Activated T-cell treated with anti-CD3 and anti-CD28 coated beads for 4 hours (primary cell): Measurements from ENCODE around the gene TMEM256.

Experiments
- DNase-seq: peaks from one replicate; pipeline ENCODE4 v3.0.0-alpha.2; 2020

TMEM256 gene

DNA sequence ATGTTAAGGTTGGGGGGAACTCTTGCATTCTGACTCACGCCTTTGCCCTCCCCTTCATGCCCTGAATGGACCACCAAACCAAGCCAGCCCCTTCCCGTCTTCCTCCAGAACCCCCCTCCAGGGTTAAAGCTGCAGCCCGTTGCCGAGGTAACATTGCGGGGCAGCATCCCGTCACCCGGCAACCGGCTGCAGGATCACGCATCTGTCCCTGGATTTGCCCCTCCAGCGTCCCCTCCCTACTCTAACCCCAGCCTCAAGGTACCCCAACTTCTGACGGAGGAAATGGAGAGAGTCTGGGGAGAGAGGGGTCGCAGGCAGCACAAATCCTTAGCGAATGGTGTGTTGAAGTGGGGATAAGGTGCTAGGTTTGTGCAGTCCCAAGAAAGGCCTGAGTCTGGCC, 3.2 kb upstream of the TMEM256 start:
- DNase-seq, result no peak

DNA sequence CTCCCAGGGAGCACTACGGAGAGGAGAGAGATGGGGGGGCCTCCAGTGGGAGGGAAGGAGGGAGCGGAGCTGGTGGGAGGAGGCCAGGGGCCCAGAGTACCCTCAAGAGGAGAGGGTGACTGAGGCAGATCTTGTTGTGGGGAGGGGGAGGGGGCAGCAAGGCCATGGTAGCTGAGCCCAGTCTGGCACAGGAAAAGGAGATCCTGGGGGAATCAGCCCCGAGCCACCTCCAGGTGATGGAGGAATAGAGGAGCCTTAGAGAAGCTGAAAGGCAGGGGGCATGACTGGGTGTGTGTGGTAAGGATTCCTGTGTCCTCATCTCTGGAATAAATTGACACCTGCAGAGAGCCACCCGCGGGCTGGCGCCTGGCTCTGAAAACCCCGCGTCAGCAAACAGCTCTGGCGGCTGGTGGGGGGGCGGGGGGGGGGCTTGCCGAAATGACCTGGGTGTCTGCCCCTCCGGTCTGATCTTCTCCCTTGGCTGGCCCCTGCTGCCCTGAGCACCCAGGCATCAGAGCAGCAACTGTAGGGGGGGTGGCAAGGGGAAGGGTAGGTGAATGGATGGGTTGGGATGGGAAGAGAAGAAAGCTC, 2.4 kb upstream of the TMEM256 start:
- no peak for DNase-seq

DNA sequence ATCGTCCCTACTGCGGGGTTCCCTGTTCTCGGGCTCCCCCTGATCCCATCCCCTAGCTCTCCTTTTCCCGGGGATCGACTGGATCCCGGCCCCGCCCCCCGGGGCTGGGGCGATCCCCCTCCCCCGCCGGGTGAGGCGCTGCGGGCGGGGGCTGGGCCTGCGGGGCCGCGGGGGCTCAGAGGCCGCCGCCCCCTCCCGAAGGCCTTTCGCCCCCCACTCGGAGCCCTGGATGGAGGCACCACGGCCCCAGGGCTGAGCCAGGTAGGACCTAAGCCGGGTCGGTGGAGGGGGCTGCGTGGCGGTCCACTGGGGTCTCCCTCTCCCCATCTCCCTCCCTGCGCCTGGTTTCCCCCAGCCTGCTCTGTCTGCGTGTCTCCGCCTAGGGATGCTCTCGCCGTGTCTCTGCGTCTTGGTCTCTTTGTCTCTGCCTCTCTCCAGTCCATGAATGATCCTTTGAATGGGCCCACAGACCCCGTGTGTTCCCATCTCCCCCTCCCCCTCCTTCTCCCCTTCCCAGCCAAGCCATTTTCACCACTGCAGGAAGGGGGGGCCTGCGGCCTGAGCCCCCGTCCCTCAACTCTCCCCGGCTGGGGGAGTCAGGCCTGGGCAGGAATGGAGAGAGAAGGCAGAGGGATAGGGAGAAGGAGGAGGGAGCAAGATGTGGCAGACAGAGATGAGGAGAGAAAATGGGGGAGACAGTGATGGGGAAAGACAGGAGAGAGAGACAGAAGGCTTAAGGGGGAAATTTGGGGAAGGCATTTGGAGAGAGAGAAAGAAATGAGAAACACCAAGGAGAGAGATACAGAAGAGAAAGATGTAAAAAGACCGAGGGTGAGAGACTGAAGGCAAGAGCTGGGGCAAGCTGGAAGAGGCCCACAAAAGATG, 1.7 kb upstream of the TMEM256 start:
- no peak for DNase-seq

- no peak for DNase-seq
These were observed 946 bp upstream of the TMEM256 start for GRCh38 chr17:7404737-7405349.

DNA sequence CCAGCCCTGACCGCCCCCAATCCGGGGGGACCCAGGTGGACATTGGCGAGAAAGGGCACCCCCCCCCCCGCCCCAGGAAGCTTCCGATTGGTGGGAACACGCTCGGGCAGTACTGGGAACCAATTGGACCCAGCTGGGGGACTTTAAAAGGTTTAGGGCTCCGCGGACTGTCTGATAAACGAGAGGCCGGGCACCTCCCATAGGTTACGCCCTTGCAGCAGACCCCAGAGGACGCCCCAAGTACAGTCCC, 245 bp downstream of the TMEM256 start:
- DNase-seq, result no peak

DNA sequence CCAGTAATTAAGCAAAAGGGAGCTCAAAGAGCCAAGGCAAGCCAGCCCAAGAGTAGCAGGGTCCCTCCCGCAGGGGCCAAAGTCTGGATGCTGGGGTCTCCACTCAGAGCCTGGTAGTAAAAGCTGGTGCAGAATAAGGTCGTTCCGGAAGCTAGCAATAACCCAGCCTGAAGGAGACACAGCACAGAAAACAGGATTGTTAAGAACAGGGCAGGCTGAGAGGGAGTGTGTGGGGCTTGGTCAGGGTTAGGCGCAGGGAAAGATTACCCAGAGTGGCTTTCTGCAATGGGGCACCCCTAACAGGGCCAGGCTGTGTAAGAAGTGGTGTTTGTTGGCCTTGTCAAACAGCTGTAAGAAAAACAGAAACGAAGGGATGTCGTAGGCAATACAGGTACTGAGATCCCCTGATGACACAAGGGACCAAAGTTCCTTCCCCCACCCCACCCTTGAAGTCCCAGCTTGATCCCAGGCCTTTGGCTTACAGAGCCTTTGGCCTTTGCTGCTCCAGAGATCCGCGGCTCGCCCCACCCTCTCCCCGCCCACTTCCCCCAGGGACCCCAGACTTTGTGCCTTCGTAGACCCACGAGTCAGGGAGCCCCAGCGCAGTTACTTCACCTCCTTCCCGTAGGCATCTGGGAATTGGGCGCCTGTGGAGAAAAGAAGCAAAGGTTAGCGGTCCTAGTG, 712 bp downstream of the TMEM256 start:
- DNase-seq, result peak; percentile 9

DNA sequence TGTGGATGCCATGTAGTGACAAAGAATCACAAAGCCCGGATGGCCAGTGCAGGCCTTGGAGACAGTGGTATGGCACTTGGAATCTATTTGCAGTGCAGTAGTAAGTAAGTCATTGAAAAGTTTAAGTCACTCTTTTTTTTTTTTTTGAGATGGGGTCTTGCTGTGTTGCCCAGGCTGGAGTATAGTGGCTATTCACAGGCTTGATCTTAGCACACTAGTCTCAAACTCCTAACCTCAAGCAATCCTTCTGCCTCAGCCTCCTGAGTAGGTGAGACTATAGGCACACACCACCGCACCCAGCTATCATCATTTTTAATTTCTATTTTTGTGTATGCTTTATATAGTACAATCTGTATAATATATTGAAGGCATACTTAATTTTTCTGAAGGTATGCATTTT, 5.3 kb downstream of the TMEM256 start:
- DNase-seq, result no peak

DNA sequence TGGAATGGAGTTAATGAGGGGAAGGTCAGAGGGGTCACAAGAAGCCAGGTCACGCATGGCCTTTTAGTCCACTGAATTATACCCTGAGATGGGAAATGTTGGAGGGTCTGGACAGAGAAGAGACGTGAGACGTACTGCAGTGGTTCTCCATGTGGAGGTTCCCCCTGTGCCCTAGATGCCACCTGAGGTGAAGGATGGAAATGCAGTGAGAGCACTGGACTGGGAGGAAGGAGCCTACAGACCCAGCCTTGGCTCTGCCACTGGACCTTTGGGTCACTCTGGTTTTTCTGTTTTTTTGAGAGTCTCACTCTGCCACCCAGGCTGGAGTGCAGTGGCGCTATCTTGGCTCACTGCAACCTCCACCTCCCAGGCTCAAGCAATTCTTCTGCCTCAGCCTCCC, 7.8 kb downstream of the TMEM256 start:
- DNase-seq, result no peak

DNA sequence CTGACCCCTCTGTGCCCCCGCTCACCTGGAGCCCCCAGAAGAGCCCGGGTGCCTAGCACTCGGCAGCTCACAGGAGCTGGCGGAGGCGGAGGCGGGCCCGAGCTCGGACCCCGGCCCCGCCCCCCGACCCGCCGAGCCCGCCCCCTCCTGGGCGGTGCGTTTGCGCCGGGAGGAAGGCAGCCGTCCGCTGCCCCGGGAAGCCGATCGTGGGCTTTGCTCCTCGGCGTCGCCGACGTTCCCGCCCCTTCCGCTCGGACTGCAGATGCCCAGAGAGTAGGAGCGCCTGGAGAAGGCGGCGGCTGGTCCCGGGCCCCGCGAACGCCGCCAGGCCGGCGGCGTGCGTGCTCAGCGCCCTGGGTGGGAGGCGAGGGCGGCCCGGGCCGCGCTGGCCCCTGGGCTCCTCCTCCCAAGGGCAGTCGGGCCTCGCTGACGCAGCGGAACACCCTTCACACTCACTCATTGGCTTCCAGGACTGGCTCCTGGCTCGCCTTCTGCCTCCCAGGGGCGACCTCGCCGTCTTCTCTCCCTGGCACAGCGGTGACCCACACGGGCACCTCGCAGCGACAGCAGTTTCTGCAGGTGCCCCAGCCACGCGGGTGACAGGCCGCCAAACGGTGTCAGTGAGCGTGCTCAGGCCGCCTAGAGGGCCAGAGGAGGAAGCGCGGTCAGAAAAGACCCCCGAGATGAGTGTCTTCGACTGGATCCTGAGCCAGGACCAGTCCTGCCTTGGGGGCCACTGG, 9.3 kb downstream of the TMEM256 start, which contains the start of gene PLSCR3:
PLSCR3 (minus strand) TSS at position 74 of the 740 bp plus-strand sequence. CDS start 415 bp downstream, outside the sequence.
- peak; percentile 76 for DNase-seq

- DNase-seq, result peak; percentile 16
These were observed 10.1 kb downstream of the TMEM256 start for GRCh38 chr17:7393613-7394451.

DNA sequence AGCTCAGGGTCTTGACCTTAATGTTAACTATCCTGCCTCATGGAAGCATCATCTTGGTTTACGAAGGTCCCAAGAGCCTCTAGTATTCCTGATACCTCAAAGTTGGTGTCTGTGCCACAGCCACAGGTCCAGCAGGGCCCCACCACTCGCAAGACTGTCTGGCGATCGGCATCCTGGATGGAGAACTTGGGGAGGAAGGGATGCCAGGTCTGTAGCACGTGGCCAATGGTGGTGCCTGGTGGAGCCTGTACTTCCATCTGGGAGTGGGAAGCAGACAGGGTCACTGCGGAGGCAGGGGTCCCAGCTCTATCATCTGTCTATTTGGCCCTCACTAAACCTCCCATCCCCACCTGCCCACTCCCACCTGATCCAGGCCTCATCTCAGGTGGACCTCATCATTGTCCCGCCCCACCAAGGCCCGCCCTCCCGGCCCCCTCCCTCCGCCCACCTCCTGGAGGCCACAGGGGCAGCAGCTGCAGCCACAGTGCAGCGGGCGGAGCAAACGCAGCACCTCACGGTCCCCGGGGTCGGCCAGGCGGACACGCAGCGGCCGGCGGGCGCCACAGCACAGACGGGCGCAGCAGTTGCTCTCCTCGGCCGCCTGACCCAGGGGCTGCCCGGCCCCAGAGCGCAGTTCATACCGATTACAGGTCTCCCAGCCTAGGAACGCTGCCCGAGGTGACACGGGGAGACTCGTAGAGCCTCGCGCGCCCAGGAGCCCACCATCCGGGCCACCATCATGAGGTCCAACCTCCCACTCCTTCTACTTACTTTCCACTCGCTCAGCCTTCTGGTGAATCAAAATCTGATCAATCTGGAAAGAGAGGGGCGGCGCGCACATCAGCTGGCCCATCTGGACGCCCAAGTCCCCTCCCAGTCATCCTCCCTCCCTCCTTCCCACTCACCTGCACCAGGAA, 10.9 kb downstream of the TMEM256 start:
- no peak for DNase-seq

GRCh38 chr17:7391307-7391706, 12.6 kb downstream of the TMEM256 start:
- DNase-seq, result no peak

GRCh38 chr17:7389924-7390910, 13.7 kb downstream of the TMEM256 start:
- no peak for DNase-seq

DNA sequence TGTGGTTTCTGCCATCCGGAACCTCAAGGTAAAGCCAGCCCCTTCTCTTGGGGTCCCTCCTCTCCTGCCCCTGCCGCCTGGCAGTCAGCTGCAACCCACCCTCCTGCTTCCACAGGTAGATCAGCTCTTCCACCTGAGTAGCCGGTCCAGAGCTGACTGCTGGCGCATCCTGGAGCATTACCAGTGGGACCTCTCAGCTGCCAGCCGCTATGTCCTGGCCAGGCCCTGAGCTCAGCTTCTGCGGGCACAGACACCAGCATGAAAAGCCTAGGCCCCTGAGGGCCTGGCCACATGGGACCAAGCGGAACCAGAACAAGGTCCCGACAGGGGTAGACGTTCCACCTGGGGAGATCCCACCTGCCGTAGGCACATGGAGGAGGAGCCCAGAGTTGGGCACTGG, 15.0 kb downstream of the TMEM256 start:
- DNase-seq, result no peak

DNA sequence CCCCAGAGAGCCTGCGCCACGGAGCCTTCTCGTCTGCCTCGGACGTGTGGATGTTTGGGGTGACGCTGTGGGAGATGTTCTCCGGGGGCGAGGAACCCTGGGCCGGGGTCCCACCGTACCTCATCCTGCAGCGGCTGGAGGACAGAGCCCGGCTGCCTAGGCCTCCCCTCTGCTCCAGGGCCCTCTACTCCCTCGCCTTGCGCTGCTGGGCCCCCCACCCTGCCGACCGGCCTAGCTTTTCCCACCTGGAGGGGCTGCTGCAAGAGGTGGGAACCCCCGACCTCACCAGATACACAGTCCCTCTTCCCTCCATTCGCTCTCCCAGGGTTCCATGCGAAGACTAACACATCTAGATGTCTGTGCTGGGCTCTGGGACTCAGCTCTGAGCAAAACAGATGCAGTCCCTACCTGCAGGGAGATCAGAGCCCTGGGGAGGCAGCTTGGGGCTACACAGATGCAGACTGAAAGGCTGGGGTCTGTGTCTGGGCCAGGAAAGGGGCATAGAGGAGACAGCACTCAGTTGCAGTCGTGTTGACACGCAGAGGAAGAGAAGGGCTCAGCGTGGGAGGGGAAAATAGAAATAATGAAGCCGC, 19.3 kb downstream of the TMEM256 start:
- no peak for DNase-seq

GRCh38 chr17:7383742-7384488, 20.0 kb downstream of the TMEM256 start:
- DNase-seq, result peak; percentile 64

GRCh38 chr17:7383371-7383741, 20.5 kb downstream of the TMEM256 start:
- DNase-seq, result no peak

DNA sequence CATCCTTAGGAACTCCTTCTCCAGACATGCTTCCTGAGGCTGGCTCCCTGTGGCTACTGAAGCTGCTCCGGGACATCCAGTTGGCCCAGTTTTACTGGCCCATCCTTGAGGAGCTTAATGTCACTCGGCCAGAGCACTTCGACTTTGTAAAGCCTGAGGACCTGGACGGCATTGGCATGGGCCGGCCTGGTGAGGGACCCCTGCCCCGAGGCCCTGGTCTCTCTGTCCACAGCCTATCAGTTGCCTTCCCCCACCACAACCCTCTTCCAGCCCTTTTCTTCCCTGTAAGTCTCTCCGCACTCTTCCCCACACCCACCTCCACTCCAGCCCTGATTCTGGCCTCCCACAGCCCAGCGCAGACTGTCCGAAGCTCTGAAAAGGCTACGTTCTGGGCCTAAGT, 21.0 kb downstream of the TMEM256 start:
- no peak for DNase-seq
